GM23338 (cell line): ENCODE results near the gene ADD1. TPM values are rescaled to one million over a fixed set of nuclear protein-coding genes. Genes with fewer than 3 reads are reported as not detected.

Experiments
- ATAC-seq: fragments of 200-7000 bp; cut with Tn5 transposase; 3 replicates; pipeline ENCODE4 v1.9.1; 2020
- DNase-seq: peaks from one replicate; pipeline ENCODE4 v3.0.0-alpha.2; 2015; ENCODE audit warnings: low spot score
- H2AFZ ChIP-seq: fragments of 200-600 bp; sonication (generic); 2 replicates; pipeline ENCODE4 v1.8.0; 2016; ENCODE audit warnings: antibody characterized with exemption, mild to moderate bottlenecking, moderate library complexity
- H3F3A ChIP-seq: fragments of 200-600 bp; sonication (generic); replicated peaks from 2 replicates; pipeline ENCODE4 v1.8.0; 2017; ENCODE audit warnings: antibody characterized with exemption, mixed run types, low read depth
- H3K27ac ChIP-seq: fragments of 200-600 bp; sonication (generic); 2 replicates; pipeline ENCODE4 v1.6.1; 2016; ENCODE audit warnings: low read depth
- H3K27me3 ChIP-seq: fragments of 200-600 bp; sonication (generic); 2 replicates; pipeline ENCODE4 v1.8.0; 2016; ENCODE audit warnings: mild to moderate bottlenecking, mixed run types, moderate library complexity; ENCODE audit not compliant: insufficient read depth
- H3K36me3 ChIP-seq: fragments of 200-600 bp; sonication (generic); 2 replicates; pipeline ENCODE4 v1.8.0; 2016; ENCODE audit warnings: mild to moderate bottlenecking; ENCODE audit not compliant: insufficient read depth
- H3K4me1 ChIP-seq: fragments of 200-600 bp; sonication (generic); 2 replicates; pipeline ENCODE4 v1.8.0; 2016; ENCODE audit warnings: mild to moderate bottlenecking, moderate library complexity; ENCODE audit not compliant: insufficient read depth
- H3K4me2 ChIP-seq: fragments of 200-600 bp; sonication (generic); 2 replicates; pipeline ENCODE4 v1.7.1; 2017; ENCODE audit warnings: mixed run types
- H3K4me3 ChIP-seq: fragments of 200-600 bp; sonication (generic); 2 replicates; pipeline ENCODE4 v1.6.1; 2016; ENCODE audit warnings: mixed run types
- H3K79me2 ChIP-seq: fragments of 200-600 bp; sonication (generic); replicated peaks from 2 replicates; pipeline ENCODE4 v1.8.0; 2017; ENCODE audit warnings: mild to moderate bottlenecking; ENCODE audit not compliant: insufficient read depth
- H3K9me2 ChIP-seq: fragments of 200-600 bp; sonication (generic); 2 replicates; pipeline ENCODE4 v1.8.0; 2017; ENCODE audit not compliant: insufficient read depth
- H4K20me1 ChIP-seq: fragments of 200-600 bp; sonication (generic); replicated peaks from 2 replicates; pipeline ENCODE4 v1.8.0; 2017; ENCODE audit warnings: mild to moderate bottlenecking; ENCODE audit not compliant: insufficient read depth
- H3K27ac Mint-ChIP-seq: 2 replicates; pipeline ENCODE4 v1.8.0; 2020; ENCODE audit warnings: inconsistent platforms, mild to moderate bottlenecking, moderate library complexity, mixed read lengths
- H3K27me3 Mint-ChIP-seq: 3 replicates; pipeline ENCODE4 v1.8.0; 2022; ENCODE audit warnings: low read depth, mild to moderate bottlenecking, moderate library complexity, mixed read lengths, inconsistent platforms; ENCODE audit not compliant: insufficient read depth, poor library complexity
- H3K36me3 Mint-ChIP-seq: 3 replicates; pipeline ENCODE4 v1.8.0; 2021; ENCODE audit warnings: low read depth, mild to moderate bottlenecking, inconsistent platforms, moderate library complexity, mixed read lengths
- H3K4me1 Mint-ChIP-seq: 3 replicates; pipeline ENCODE4 v1.8.0; 2020; ENCODE audit warnings: mild to moderate bottlenecking, inconsistent platforms, mixed read lengths
- H3K4me3 Mint-ChIP-seq: 3 replicates; pipeline ENCODE4 v1.8.0; 2021; ENCODE audit warnings: moderate library complexity, mild to moderate bottlenecking, inconsistent platforms, mixed read lengths
- H3K9me3 Mint-ChIP-seq: 3 replicates; pipeline ENCODE4 v1.8.0; 2020; ENCODE audit warnings: moderate library complexity, mild to moderate bottlenecking, inconsistent platforms, mixed read lengths
- CTCF ChIP-seq, 2 experiments: fragments of 200-600 bp in 1 of 2; sonication (generic) in 1 of 2; conservative IDR thresholded peaks; 2 replicates each; pipeline versions ENCODE4 v1.5.1 to v1.6.1; 2016 to 2017; ENCODE audit warnings: antibody characterized with exemption in 2 of 2, low read depth in 2 of 2, mild to moderate bottlenecking in 2 of 2, moderate library complexity in 1 of 2
- ETS1 ChIP-seq: IDR thresholded peaks from 2 replicates; pipeline ENCODE4 v1.6.1; 2016; ENCODE audit warnings: antibody characterized with exemption
- EZH2 ChIP-seq: fragments of 200-600 bp; sonication (generic); IDR thresholded peaks from one replicate; pipeline ENCODE4 v1.8.0; 2017; ENCODE audit warnings: antibody characterized with exemption, mild to moderate bottlenecking, low read depth; ENCODE audit not compliant: unreplicated experiment
- EZH2phosphoT487 ChIP-seq: fragments of 200-600 bp; sonication (generic); IDR thresholded peaks from one replicate; pipeline ENCODE4 v1.8.1; 2018; ENCODE audit warnings: antibody characterized with exemption; ENCODE audit not compliant: unreplicated experiment
- JUNB ChIP-seq: IDR thresholded peaks from one replicate; pipeline ENCODE4 v1.6.1; 2016; ENCODE audit warnings: antibody characterized with exemption; ENCODE audit not compliant: unreplicated experiment
- POLR2AphosphoS5 ChIP-seq: IDR thresholded peaks from 2 replicates; pipeline ENCODE4 v1.6.1; 2016; ENCODE audit warnings: antibody characterized with exemption, low read depth
- REST ChIP-seq: IDR thresholded peaks from one replicate; pipeline ENCODE4 v1.6.1; 2018; ENCODE audit warnings: antibody characterized with exemption; ENCODE audit not compliant: unreplicated experiment
- STAT1 ChIP-seq: IDR thresholded peaks from one replicate; pipeline ENCODE4 v1.6.1; 2016; ENCODE audit warnings: antibody characterized with exemption; ENCODE audit not compliant: unreplicated experiment
- ZNF114 ChIP-seq: fragments of 250-450 bp; sonication (Bioruptor Pico); IDR thresholded peaks from 2 replicates; pipeline ENCODE4 v1.5.0; 2020; ENCODE audit warnings: mild to moderate bottlenecking, moderate library complexity
- ZNF331 ChIP-seq: fragments of 250-450 bp; sonication (Bioruptor Pico); IDR thresholded peaks from 2 replicates; pipeline ENCODE4 v1.5.0; 2020; ENCODE audit warnings: low read depth, mild to moderate bottlenecking, moderate library complexity
- polyA plus RNA-seq: library from polyadenylated mRNA; unstranded; fragments of >200 nt; fragmentation: Nextera tagmentation; extraction: Ambion mirVana; gene quantifications from 2 replicates; pipeline ENCODE4 v1.2.1, GENCODE V29; 2016
- total RNA-seq: library from RNA; depleted of rRNA; stranded (reverse); fragments of >200 nt; shearing (Covaris generic); gene quantifications from 2 replicates; pipeline ENCODE4 v1.2.3, GENCODE V29; 2014

Gene ADD1
- total and polyA plus RNA-seq, 2 experiments from 2014 or later = 126 to 144 TPM

- Histone ChIP-seq H3K4me1 (peaks cover 18% of the 10 kb centered on the region), H3K9me2 (no peaks in the 10 kb centered on the region), H3K79me2 (no peaks in the 10 kb centered on the region), H3F3A (0 out of 2 replicates have a peak, but pooled peaks cover 5% of the 10 kb centered on the region), H3K4me3 (no peak overlapping the region), H3K27ac (no peak overlapping the region), H4K20me1 (no peaks in the 10 kb centered on the region), H3K27me3 (peaks cover 16% of the 10 kb centered on the region), H3K4me2 (no peak overlapping the region), H3K36me3 (no peaks in the 10 kb centered on the region), H2AFZ (no peak overlapping the region)
- H3K36me3 Mint-ChIP-seq = no peaks in the 10 kb centered on the region
- ATAC-seq (no peak), DNase-seq (no peak)
- TF ChIP-seq ZNF331 (CRISPR knock-in tag) = no peak
- peaks cover 34% of the 10 kb centered on the region for H3K4me1 Mint-ChIP-seq
- peaks cover 25% of the 10 kb centered on the region for H3K27me3 Mint-ChIP-seq
- H3K9me3 Mint-ChIP-seq = no peaks in the 10 kb centered on the region; the same call in 2 of the 3 replicates
- no peak overlapping the region for H3K4me3 Mint-ChIP-seq
- no peak overlapping the region for H3K27ac Mint-ChIP-seq
Measured at GRCh38 chr4:2795893-2796848, 47.5 kb upstream of the ADD1 start.

- Histone ChIP-seq H3K27ac (no peak overlapping the region), H2AFZ (no peak overlapping the region), H3K36me3 (no peaks in the 10 kb centered on the region), H3K4me2 (no peak overlapping the region), H3F3A (peaks cover 10% of the 10 kb centered on the region), H3K4me1 (peaks cover 21% of the 10 kb centered on the region), H3K9me2 (no peaks in the 10 kb centered on the region), H3K4me3 (no peak overlapping the region), H3K27me3 (peaks cover 15% of the 10 kb centered on the region), H3K79me2 (no peaks in the 10 kb centered on the region), H4K20me1 (no peaks in the 10 kb centered on the region)
- H3K27me3 Mint-ChIP-seq = peaks cover 21% of the 10 kb centered on the region
- H3K4me1 Mint-ChIP-seq = peaks cover 32% of the 10 kb centered on the region
- no peak overlapping the region for H3K4me3 Mint-ChIP-seq
- no peaks in the 10 kb centered on the region for H3K9me3 Mint-ChIP-seq
- ATAC-seq = no peak
- no peaks in the 10 kb centered on the region for H3K36me3 Mint-ChIP-seq
- DNase-seq = no peak
- H3K27ac Mint-ChIP-seq = no peak overlapping the region
- TF ChIP-seq ZNF114 (CRISPR knock-in tag) = no peak
- no peak for TF ChIP-seq ZNF331 (CRISPR knock-in tag)
- no peak for TF ChIP-seq ETS1
- no peak for TF ChIP-seq POLR2AphosphoS5
- no peak for TF ChIP-seq REST
- TF ChIP-seq STAT1 = no peak
- TF ChIP-seq JUNB = no peak
- no peak for TF ChIP-seq EZH2phosphoT487
- TF ChIP-seq EZH2 = no peak
- TF ChIP-seq CTCF (conservative IDR thresholded peaks at IDR 0.05; ENCODE audit: low read depth in 2 of 2) = no peak
Measured at GRCh38 chr4:2796849-2797544, 46.6 kb upstream of the ADD1 start.
